HCT116 (cell line): Measurements from ENCODE around the gene ANO8. TPM values are rescaled to one million over a fixed set of nuclear protein-coding genes. Genes with fewer than 3 reads are reported as not detected.

Experiments
- ATAC-seq: fragments of 200-7000 bp; cut with Tn5 transposase; 2 replicates; pipeline ENCODE4 v1.9.1; 2020; ENCODE audit warnings: mild to moderate bottlenecking, moderate library complexity
- BruUV-seq: library from RNA; stranded (reverse); fragments of 400-500 nt; replicated peaks from 2 replicates; lab custom pipeline; 2021; lab: Mats Ljungman, UMichigan
- CTCF ChIA-PET: fragments of 300-600 bp; sonication (Branson Sonifier 250); formaldehyde crosslinking; loops from one replicate; lab custom pipeline; 2021; ENCODE audit warnings: antibody characterized with exemption; lab: Charles Lee
- POLR2A ChIA-PET: fragments of 300-600, 350-600 bp; sonication (Branson Sonifier 250); formaldehyde crosslinking; loops from one replicate; lab custom pipeline; 2021; ENCODE audit warnings: antibody characterized with exemption; lab: Charles Lee
- RAD21 ChIA-PET, 2 experiments: fragments of 300-600 bp; sonication (Branson Sonifier 250); formaldehyde crosslinking; loops; one replicate each; lab custom pipeline; 2023; ENCODE audit warnings: low total read pairs in 2 of 2; ENCODE audit not compliant: uncharacterized antibody in 2 of 2, unreplicated experiment in 2 of 2, low non-redundant PET in 1 of 2; lab: Charles Lee
- DNase-seq: peaks from one replicate; pipeline ENCODE4 v3.0.0-alpha.2; 2010; ENCODE audit warnings: low read depth, low spot score
- H2AFZ ChIP-seq: fragments of 200-600 bp; shearing (Covaris generic), sonication (generic); 2 replicates; pipeline ENCODE4 v1.6.1; 2017; ENCODE audit warnings: low read depth, mixed run types, mixed read lengths, antibody characterized with exemption, low read length; ENCODE audit not compliant: poor library complexity, severe bottlenecking
- H3K27ac ChIP-seq: 2 replicates; pipeline ENCODE4 v1.5.1; 2012; ENCODE audit warnings: low read depth, low read length
- H3K27me3 ChIP-seq: fragments of 200-600 bp; sonication (generic); 2 replicates; pipeline ENCODE4 v1.6.1; 2016; ENCODE audit warnings: mixed run types, low read length, mixed read lengths; ENCODE audit not compliant: insufficient read depth
- H3K36me3 ChIP-seq, 2 experiments: fragments of 200-500 bp in 1 of 2; fragments of 200-600 bp in 1 of 2; sonication (Bioruptor generic) in 1 of 2; sonication (generic) in 1 of 2; 2 replicates each; pipeline versions ENCODE4 v1.5.1 to v1.6.1; 2014 to 2016; ENCODE audit warnings: low read length in 2 of 2, inconsistent platforms in 1 of 2, mixed read lengths in 1 of 2, mixed run types in 1 of 2; ENCODE audit not compliant: insufficient read depth in 2 of 2, control insufficient read depth in 1 of 2
- H3K4me1 ChIP-seq, 2 experiments: fragments of 200-600 bp in 1 of 2; sonication (generic) in 1 of 2; 2 replicates each; pipeline versions ENCODE4 v1.5.1 to v1.6.1; 2012 to 2017; ENCODE audit warnings: low read length in 2 of 2, inconsistent platforms in 1 of 2, mild to moderate bottlenecking in 1 of 2, mixed read lengths in 1 of 2, mixed run types in 1 of 2, moderate library complexity in 1 of 2; ENCODE audit not compliant: insufficient read depth in 2 of 2, control insufficient read depth in 1 of 2
- H3K4me2 ChIP-seq: fragments of 200-600 bp; sonication (generic); 2 replicates; pipeline ENCODE4 v1.6.1; 2017; ENCODE audit warnings: mixed run types, low read length, mixed read lengths
- H3K4me3 ChIP-seq, 2 experiments: fragments of 200-600 bp in 1 of 2; sonication (generic) in 1 of 2; replicated peaks in 1 of 2; 2 replicates each; pipeline ENCODE4 v1.5.1; 2011 to 2016; ENCODE audit warnings: low read length in 2 of 2, control low read depth in 1 of 2, low read depth in 1 of 2, mild to moderate bottlenecking in 1 of 2, mixed read lengths in 1 of 2, mixed run types in 1 of 2
- H3K79me2 ChIP-seq: fragments of 200-600 bp; sonication (generic); 2 replicates; pipeline ENCODE4 v1.6.1; 2017; ENCODE audit warnings: mild to moderate bottlenecking, mixed run types, low read length, moderate library complexity, mixed read lengths; ENCODE audit not compliant: insufficient read depth
- H3K9ac ChIP-seq: fragments of 200-600 bp; sonication (generic); 2 replicates; pipeline ENCODE4 v1.6.1; 2016; ENCODE audit warnings: low read length, mixed read lengths
- H3K9me2 ChIP-seq: fragments of 200-600 bp; sonication (generic), shearing (Covaris generic); 2 replicates; pipeline ENCODE4 v1.6.1; 2017; ENCODE audit warnings: mixed run types, mild to moderate bottlenecking, moderate library complexity; ENCODE audit not compliant: insufficient read depth
- H3K9me3 ChIP-seq, 2 experiments: fragments of 200-500 bp in 1 of 2; fragments of 200-600 bp in 1 of 2; sonication (Bioruptor generic) in 1 of 2; sonication (generic) in 1 of 2; 2 replicates each; pipeline ENCODE4 v1.6.1; 2014 to 2017; ENCODE audit warnings: low read length in 2 of 2, mixed read lengths in 2 of 2, inconsistent platforms in 1 of 2, low read depth in 1 of 2, mild to moderate bottlenecking in 1 of 2, mixed run types in 1 of 2, moderate library complexity in 1 of 2; ENCODE audit not compliant: control insufficient read depth in 1 of 2, insufficient read depth in 1 of 2
- H4K20me1 ChIP-seq: fragments of 200-600 bp; sonication (generic), shearing (Covaris generic); 2 replicates; pipeline ENCODE4 v1.6.1; 2017; ENCODE audit warnings: mixed run types, mild to moderate bottlenecking, moderate library complexity; ENCODE audit not compliant: insufficient read depth
- CEBPB ChIP-seq: IDR thresholded peaks from 2 replicates; pipeline ENCODE4 v1.6.1; 2012; ENCODE audit warnings: low read depth
- ELF1 ChIP-seq: IDR thresholded peaks from 2 replicates; pipeline ENCODE4 v1.6.1; 2012; ENCODE audit warnings: low read depth, borderline replicate concordance
- EZH2 ChIP-seq: fragments of 200-600 bp; sonication (generic); IDR thresholded peaks from 2 replicates; pipeline ENCODE4 v1.6.1; 2017; ENCODE audit warnings: antibody characterized with exemption, mixed run types
- EZH2phosphoT487 ChIP-seq: fragments of 200-600 bp; IDR thresholded peaks from 2 replicates; pipeline ENCODE4 v1.6.1; 2018; ENCODE audit warnings: antibody characterized with exemption, borderline replicate concordance
- REST ChIP-seq: IDR thresholded peaks from 2 replicates; pipeline ENCODE4 v1.6.1; 2012; ENCODE audit warnings: low read depth
- YY1 ChIP-seq: IDR thresholded peaks from 2 replicates; pipeline ENCODE4 v1.6.1; 2011; ENCODE audit warnings: low read length, low read depth, moderate library complexity, mild to moderate bottlenecking; ENCODE audit not compliant: insufficient replicate concordance; ENCODE audit errors: extremely low read depth
- ZFX ChIP-seq: fragments of 450-650 bp; IDR thresholded peaks from 2 replicates; pipeline ENCODE4 v1.6.1; 2017
- ZNF274 ChIP-seq: fragments of 200-500 bp; sonication (Bioruptor generic); IDR thresholded peaks from 2 replicates; pipeline ENCODE4 v1.6.1; 2014; ENCODE audit warnings: mild to moderate bottlenecking, low read depth, low read length, inconsistent platforms
- intact Hi-C: fragments of 100-400 bp; cut with micrococcal nuclease; formaldehyde crosslinking; loops from 2 replicates; pipeline ENCODE4 v1.10.0; 2022
- total RNA-seq: library from RNA; stranded (reverse); gene quantifications from one replicate; pipeline ENCODE4 v1.2.1, GENCODE V29; 2021; ENCODE audit not compliant: unreplicated experiment

The ANO8 gene
- total RNA-seq, 1 experiment from 2014 or later, result 22.9 TPM

GRCh38 chr19:17357078-17357666, 22.5 kb upstream of the ANO8 start:
- TF ChIP-seq ELF1 (no peak), REST (no peak), EZH2phosphoT487 (no peak), YY1 (no peak), ZNF274 (no peak), EZH2 (no peak), ZFX (no peak), CEBPB (no peak)
- TF ChIP-seq, all 23 proteins: peak for 0
- no peak overlapping the region for H2AFZ ChIP-seq
- RAD21 ChIA-PET, result no interaction called here
- DNase-seq (no peak), ATAC-seq (no peak)
- no peaks in the 10 kb centered on the region for H3K9me3 ChIP-seq
- intact Hi-C loops, result no loop called here
- H3K36me3 ChIP-seq, result no peaks in the 10 kb centered on the region
- H3K4me1 ChIP-seq, result peaks cover 6 to 10% of the 10 kb centered on the region in 2 experiments; a peak in 3 of 4 replicates
- no peaks in the 10 kb centered on the region for H4K20me1 ChIP-seq
- POLR2A ChIA-PET, result no interaction called here
- no peaks in the 10 kb centered on the region for H3K79me2 ChIP-seq
- no peaks in the 10 kb centered on the region for H3K9me2 ChIP-seq
- no peak overlapping the region for H3K9ac ChIP-seq
- CTCF ChIA-PET, result interaction anchor here (1.0 to 1.8 kb wide), 2 partner anchors 9 to 12 kb away, joined by 4 read pairs; no protein-coding TSS in a partner anchor
- no peak overlapping the region for H3K4me3 ChIP-seq
- no peak overlapping the region for H3K27ac ChIP-seq
- H3K27me3 ChIP-seq, result no peaks in the 10 kb centered on the region
- no peak overlapping the region for H3K4me2 ChIP-seq
- no TSS peak for BruUV-seq
